ENCODE data around the gene FUCA1.
"Not testable (repeated sequence)": the region's sequence is repeated elsewhere in the genome, so short reads cannot be mapped to it uniquely, and the experiment has no call there.

The FUCA1 gene

DNA sequence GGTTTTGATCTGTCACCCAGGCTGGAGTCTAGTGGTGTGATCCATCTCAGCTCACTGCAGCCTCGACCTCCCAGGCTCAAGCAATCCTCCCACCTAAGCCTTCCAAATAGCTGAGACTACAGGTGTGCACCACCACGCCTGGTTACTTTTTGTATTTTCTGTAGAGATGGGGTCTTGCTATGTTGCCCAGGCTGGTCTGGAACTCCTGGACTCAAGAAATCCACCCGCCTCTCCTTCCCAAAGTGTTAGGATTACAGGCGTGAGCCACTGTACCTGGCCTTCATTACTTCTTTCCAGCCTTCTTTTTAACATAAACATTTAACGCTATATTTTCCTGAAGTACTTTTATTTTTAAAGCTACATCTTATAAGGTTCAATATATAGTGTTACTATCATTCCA lies 24.4 kb downstream of the FUCA1 start:
- no peak for DNase-seq (ENCODE audit: low read depth in 2 of 3, low spot score in 1 of 3)

GRCh38 chr1:23838401-23838866 lies 29.7 kb downstream of the FUCA1 start:
- peak; percentile 48 to 63 (median 57) for DNase-seq (ENCODE audit: low read depth in 2 of 3, low spot score in 1 of 3)

DNA sequence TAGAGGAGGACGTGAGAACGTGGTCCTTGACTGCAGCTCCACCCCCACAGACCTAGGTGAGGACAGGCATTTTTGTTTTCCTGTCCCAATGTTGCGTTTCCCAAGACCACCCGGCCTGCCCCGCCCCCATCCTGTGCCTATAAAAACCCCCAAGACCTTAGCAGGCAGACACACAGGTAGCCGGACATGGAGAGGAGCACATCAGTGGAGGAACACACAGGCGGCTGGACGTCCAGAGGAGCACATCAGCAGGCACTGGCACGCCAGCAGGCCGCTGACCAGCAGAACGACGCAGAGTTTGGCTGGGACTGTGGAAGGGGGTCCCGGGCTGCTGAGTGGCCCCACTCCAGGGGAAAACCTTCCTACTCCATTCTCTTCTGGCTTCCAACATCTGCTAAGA lies 30.2 kb downstream of the FUCA1 start:
- no peak for DNase-seq (ENCODE audit: low read depth in 2 of 3, low spot score in 1 of 3)

DNA sequence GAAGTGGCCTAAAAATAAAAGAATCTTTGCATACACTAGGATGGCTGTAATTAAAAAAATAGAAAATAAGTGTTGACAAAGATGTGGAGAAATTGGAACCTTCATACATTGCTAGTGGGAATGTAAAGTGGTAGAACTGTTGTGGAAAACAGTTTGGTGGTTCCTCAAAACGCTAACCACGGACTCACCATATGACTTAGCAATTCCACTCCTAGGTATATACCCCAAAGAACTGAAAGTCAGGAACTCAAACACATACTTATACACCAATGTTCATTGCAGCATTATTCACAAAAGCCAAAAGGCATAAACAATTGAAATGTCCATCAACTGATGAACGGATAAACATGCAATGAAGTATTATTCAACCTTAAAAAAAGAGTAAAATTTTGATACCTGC lies 32.1 kb downstream of the FUCA1 start:
- no peak for DNase-seq (ENCODE audit: low read depth in 2 of 3, low spot score in 1 of 3)

- DNase-seq (ENCODE audit: low read depth in 2 of 3, low spot score in 1 of 3), result not testable (repeated sequence)
Measured at GRCh38 chr1:23834156-23834555, 33.9 kb downstream of the FUCA1 start.

GRCh38 chr1:23827717-23828116 lies 40.4 kb downstream of the FUCA1 start:
- DNase-seq (ENCODE audit: low read depth in 2 of 3, low spot score in 1 of 3), result no peak

- not testable (repeated sequence) for DNase-seq (ENCODE audit: low read depth in 2 of 3, low spot score in 1 of 3)
Measured at GRCh38 chr1:23826590-23826989, 41.5 kb downstream of the FUCA1 start.

GRCh38 chr1:23825762-23826522 lies 42.1 kb downstream of the FUCA1 start:
- no peak for DNase-seq (ENCODE audit: low read depth in 2 of 3, low spot score in 1 of 3)

- peak; percentile 83 to 89 (median 83) for DNase-seq (ENCODE audit: low read depth in 2 of 3, low spot score in 1 of 3)
Measured at GRCh38 chr1:23825076-23825761, 42.9 kb downstream of the FUCA1 start, which contains the start of gene HMGCL. TSS of gene HMGCL (minus strand) at chr1:23825429. CDS start at chr1:23825415, 14 bp downstream.

GRCh38 chr1:23824711-23825075 lies 43.4 kb downstream of the FUCA1 start:
- no peak for DNase-seq (ENCODE audit: low read depth in 2 of 3, low spot score in 1 of 3)

DNA sequence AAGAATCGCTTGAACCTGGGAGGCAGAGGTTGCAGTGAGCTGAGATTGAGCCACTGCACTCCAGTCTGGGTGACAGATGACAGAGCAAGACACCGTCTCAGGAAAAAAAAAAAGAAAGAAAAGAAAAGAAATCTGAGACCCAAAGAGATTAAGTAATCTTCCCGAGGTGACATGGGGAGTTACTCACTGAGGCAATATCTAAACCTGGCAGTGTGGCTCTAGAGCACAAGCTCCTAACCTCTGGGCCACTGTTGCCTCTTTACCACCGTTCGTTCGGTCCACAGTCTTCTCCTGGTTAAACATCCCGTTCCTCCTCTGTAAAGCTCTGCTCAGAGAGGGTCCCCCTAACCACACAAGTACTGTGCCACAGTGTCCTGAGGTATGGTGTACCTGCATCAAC lies 44.3 kb downstream of the FUCA1 start:
- no peak for DNase-seq (ENCODE audit: low read depth in 2 of 3, low spot score in 1 of 3)

DNA sequence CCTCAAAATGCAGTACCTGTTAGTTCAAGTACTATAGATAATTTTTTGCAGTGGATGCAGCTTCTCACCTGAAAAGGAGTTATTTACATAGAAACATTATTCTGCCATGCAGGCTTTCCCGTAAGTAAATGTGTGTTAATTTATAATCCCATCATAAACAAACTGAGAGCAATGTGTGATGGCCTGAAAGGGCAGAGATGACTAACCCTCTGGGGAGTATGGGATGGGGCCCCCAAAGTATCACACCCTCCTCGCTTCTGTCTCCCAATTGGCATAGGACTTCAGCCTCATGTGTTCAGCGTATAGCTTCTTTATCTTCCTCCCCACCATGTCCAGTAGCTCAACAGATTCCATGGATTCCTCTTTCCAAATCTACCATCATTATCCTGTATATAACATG lies 50.5 kb downstream of the FUCA1 start:
- no peak for DNase-seq (ENCODE audit: low read depth in 2 of 3, low spot score in 1 of 3)

- DNase-seq (ENCODE audit: low read depth in 2 of 3, low spot score in 1 of 3), result no peak
Measured at GRCh38 chr1:23816906-23817305, 51.2 kb downstream of the FUCA1 start.

DNA sequence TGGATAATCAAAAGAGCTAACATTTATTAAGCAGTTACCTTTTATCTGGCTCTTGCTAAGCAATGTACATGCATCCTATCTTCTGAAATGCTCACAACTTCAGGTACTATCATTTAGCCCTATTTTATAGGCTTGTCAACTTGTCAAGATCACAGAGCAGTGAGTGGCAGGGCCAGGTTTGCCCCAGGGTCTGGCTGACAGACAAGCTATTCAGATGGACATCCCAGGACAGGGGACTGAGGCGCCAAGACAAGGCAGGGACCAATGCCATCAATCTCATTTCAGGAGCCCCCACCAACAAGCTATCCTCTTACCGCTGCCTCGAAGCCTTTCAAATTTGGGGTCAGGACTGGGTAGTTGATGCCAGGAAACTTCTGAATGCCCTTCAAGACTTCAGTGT lies 51.7 kb downstream of the FUCA1 start:
- no peak for DNase-seq (ENCODE audit: low read depth in 2 of 3, low spot score in 1 of 3)

DNA sequence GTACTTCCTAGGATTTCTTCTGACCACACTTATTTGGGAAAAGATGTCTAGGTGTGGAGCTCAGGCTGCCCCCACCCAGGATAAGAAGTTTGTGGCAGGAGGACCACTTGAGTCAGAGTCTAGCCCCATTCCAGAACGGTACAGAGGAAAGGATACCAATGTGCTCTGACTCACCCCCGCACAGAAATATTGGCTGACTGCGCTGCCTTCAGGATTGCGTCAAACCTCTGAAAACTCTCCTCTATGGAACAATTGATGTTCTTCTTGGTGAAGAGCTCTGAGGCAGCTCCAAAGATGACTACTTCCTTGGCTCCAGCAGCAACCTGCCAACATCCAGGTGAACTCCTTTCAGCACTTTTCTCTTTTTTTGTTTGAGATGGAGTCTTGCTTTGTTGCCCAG lies 54.1 kb downstream of the FUCA1 start:
- DNase-seq (ENCODE audit: low read depth in 2 of 3, low spot score in 1 of 3), result no peak

- DNase-seq (ENCODE audit: low read depth in 2 of 3, low spot score in 1 of 3), result peak in 2 of 3 donors; percentile 40 to 61
Measured at GRCh38 chr1:23810818-23811540, 57.1 kb downstream of the FUCA1 start.

DNA sequence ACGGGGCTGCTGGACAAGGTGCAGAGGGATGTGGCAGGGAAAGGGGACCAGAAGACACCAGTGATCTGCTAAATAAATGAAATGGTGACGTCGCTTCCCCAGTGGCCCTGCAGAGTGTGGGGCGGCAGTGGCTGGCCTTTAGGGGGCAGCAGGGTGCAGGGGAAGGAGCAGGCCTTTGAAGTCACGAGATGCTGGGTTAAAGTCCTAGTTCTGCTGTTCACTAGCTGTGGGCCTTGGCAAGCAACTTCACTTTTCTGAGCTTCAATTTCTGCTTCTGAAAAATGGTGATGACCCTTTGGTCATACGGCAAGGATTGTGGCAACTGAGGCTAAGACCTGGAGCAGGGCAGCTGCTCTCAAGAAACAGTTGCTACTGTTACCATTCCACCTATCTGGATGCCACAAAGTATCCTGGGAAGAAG lies 58.3 kb downstream of the FUCA1 start:
- peak; percentile 73 to 78 (median 75) for DNase-seq (ENCODE audit: low read depth in 2 of 3, low spot score in 1 of 3)

- DNase-seq (ENCODE audit: low read depth in 2 of 3, low spot score in 1 of 3), result no peak
Measured at GRCh38 chr1:23807453-23807852, 60.6 kb downstream of the FUCA1 start.

GRCh38 chr1:23806280-23806679 lies 61.8 kb downstream of the FUCA1 start:
- DNase-seq (ENCODE audit: low read depth in 2 of 3, low spot score in 1 of 3), result no peak

- no peak for DNase-seq (ENCODE audit: low read depth in 2 of 3, low spot score in 1 of 3)
Measured at GRCh38 chr1:23805025-23805424, 63.1 kb downstream of the FUCA1 start.

DNA sequence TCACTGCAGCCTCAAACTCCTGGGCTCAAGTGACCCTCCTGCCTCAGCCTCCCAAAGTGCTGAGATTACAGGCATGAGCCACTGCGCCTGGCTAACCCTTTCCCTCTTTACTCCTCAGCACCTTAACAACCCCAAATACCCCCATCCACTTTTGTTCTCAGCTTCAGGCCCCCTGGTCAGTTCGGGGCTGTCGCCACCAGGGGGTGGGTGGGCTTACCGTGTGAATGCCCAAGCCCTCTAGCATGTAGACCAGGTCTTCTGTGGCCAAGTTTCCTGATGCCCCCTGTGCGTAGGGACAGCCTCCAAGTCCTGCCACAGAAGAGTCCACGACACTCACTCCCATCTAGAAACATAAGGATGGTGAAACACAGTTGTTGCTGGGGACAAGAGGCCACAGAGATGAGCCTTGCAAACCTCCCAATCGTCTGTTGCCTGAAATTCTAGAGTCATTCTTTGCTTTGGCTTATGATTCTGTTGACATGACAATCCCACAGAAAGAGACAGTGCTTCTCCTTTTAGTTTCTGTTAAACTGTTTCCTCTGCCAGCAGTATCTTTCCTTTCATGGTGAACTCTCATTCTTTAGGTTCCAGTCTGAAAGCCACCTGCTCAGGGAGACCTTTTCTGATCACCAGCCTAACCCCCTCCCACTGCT lies 63.8 kb downstream of the FUCA1 start:
- no peak for DNase-seq (ENCODE audit: low read depth in 2 of 3, low spot score in 1 of 3)
